ENCODE measurements around the gene TIPARP.
"Not testable (repeated sequence)": the region's sequence is repeated elsewhere in the genome, so short reads cannot be mapped to it uniquely, and the experiment has no call there.

TIPARP gene

DNA sequence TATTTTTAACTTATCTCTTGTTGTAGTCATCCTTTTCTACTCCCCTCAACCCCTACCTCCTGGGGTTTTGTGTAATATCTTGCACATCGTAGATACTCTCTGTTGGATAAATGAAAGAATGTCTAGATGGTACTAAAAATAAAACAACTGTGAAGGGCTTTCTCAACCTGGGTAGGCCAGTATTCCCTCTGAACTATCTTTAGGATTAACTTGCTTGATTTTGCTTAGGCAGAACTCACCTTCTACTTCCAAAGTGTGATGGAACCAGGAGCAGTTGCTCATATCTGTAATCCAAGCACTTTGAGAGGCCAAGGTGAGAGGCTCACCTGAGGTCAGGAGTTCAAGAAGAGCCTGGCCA lies 32.8 kb upstream of the TIPARP start:
- no peak overlapping the region for H3K27ac ChIP-seq
- TF ChIP-seq, protein P1, sequence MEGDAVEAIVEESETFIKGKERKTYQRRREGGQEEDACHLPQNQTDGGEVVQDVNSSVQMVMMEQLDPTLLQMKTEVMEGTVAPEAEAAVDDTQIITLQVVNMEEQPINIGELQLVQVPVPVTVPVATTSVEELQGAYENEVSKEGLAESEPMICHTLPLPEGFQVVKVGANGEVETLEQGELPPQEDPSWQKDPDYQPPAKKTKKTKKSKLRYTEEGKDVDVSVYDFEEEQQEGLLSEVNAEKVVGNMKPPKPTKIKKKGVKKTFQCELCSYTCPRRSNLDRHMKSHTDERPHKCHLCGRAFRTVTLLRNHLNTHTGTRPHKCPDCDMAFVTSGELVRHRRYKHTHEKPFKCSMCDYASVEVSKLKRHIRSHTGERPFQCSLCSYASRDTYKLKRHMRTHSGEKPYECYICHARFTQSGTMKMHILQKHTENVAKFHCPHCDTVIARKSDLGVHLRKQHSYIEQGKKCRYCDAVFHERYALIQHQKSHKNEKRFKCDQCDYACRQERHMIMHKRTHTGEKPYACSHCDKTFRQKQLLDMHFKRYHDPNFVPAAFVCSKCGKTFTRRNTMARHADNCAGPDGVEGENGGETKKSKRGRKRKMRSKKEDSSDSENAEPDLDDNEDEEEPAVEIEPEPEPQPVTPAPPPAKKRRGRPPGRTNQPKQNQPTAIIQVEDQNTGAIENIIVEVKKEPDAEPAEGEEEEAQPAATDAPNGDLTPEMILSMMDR (IDR thresholded peaks at IDR 0.05) = no peak
- TF ChIP-seq ZFX (IDR thresholded peaks at IDR 0.05; ENCODE audit: borderline replicate concordance) = no peak

DNA sequence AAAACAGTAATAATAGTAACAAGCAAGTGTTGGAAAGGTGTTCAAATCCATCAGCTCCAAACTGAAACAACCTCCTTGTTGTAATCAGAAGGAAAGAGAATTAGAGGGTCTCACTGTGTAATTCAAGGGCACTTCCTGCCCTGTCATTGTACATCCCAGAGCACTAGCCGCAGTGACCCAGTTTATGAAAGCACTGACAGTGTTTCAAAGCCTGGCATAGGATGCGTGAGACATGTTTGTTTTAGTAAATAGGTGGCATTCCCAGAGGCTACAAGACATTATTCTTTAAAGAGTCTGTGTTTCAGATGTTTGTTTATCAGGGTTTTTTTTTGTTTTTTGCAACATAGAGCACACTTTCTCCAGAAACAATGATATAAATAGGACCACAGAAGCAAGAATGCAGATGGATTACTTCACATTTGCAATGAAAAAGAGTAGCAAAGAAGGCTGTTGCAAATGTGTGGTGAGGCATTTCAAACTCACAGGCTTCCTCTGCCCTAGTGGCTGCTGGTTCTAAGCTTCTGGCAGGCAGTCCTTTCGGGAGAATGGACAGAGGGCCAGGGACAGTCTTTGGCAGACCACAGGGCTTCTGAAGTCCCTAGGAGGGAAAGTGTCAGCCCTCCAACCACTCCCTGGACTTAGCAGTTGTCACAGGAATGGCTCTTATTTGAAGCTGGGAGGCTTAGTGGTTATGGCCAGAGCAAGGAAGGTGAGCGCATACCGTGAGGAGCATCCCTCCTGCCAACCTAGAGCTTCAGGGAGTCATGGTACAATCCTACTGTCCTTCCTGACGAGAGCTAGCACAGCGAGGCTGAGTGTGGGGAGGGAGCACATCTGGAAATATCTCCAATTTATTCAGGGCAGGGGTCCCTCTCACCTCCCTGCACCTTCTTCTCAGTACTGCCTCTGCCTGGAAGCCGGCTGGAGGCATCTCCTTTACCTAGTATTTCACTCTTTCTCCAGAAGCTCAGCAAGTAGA lies 31.4 kb upstream of the TIPARP start:
- TF ChIP-seq ZFX (IDR thresholded peaks at IDR 0.05; ENCODE audit: borderline replicate concordance) = no peak
- TF ChIP-seq, protein P1 (IDR thresholded peaks at IDR 0.05) = no peak
- H3K27ac ChIP-seq = no peak overlapping the region

DNA sequence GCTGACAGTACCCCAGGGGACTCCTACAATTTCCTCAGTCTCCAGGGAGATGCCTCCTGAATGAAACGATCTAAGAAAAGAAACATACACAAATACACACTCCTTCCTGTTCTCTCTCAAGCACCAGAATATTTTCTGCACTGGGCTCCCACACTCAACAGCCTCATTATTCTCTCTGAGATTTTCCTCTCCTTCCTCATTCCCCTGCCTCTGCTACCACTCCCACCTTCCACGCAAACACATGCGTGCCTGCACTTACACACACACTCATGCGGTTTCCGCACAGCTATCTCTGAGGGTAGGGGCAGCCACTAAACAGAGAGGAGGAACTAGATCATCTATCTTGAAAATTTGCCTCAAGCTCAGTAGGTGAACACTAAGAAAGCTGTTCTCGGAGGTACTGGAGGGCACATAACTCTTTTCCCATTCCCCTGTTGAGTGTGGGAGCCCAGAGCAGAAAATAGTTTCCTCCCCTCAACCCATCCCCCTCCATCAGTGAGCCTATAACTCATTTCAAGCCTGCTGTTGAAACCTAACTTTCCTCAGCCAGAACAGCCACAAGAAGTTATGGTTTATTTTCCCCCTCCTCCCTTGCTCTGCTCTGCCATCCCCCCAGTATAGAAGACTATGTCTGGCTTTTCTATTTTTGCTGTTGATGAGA lies 30.5 kb upstream of the TIPARP start:
- H3K27ac ChIP-seq = no peak overlapping the region
- TF ChIP-seq ZFX (IDR thresholded peaks at IDR 0.05; ENCODE audit: borderline replicate concordance) = no peak
- TF ChIP-seq, protein P1 (IDR thresholded peaks at IDR 0.05) = no peak

DNA sequence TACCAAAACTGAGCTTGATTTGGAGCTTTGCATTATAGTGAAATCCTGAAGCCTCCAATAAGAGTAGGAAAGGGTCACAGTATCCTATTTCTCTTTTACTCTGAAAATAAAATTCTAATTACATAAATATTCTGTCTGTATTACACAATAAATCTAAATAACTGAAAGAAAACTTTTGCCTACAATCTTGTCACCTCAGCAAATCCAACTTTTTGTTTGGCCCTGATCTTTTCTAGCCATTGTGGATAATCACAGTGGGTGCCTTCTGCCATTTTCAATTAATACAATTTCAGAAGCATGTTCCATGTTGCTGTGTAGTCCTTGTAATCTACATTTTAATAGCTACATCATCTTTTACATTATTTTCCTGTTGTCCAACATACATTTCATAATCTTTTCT lies 29.4 kb upstream of the TIPARP start:
- H3K27ac ChIP-seq = no peak overlapping the region
- no peak for TF ChIP-seq ZFX (IDR thresholded peaks at IDR 0.05; ENCODE audit: borderline replicate concordance)
- TF ChIP-seq, protein P1 (IDR thresholded peaks at IDR 0.05) = no peak

DNA sequence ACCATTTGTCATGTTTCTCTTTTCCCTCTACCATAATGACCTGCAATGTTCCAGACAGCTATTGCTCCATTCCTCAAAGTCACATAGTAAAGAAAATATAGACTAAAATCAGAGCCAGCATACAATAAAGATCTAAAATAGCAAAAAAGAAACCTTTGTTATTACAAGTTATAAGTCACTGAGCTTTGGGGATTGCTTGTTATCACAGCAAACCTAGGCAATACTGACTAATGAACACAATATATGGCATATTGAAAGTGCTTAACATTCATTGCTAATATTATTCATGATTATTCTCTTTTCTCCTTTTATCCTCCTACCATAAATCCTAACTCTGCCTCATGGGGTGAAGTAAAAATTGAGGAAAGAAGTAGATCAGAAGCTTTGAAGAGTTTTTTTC lies 27.4 kb upstream of the TIPARP start:
- H3K27ac ChIP-seq = no peak overlapping the region
- TF ChIP-seq, protein P1 (IDR thresholded peaks at IDR 0.05) = no peak
- TF ChIP-seq ZFX (IDR thresholded peaks at IDR 0.05; ENCODE audit: borderline replicate concordance) = no peak

DNA sequence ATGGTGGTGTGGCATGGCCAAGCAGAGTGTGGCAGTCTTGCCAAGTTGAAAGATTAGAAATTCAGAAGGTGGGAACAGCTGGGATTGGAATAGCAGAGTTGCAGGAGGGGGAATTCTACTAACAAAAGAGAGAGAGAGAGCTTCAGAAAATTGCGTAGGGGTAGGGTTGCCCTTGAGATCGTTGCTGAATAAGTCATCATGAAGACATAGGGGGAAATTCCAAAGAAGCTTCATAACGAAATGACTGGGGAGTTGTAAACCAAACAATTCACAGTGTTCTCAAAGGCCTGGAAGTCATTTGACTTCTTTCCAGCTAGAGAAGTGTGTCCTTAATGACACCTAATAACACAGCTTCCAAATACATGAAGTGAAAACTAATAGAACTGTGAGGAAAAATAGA lies 26.3 kb upstream of the TIPARP start:
- no peak overlapping the region for H3K27ac ChIP-seq
- TF ChIP-seq ZFX (IDR thresholded peaks at IDR 0.05; ENCODE audit: borderline replicate concordance) = no peak
- TF ChIP-seq, protein P1 (IDR thresholded peaks at IDR 0.05) = no peak

DNA sequence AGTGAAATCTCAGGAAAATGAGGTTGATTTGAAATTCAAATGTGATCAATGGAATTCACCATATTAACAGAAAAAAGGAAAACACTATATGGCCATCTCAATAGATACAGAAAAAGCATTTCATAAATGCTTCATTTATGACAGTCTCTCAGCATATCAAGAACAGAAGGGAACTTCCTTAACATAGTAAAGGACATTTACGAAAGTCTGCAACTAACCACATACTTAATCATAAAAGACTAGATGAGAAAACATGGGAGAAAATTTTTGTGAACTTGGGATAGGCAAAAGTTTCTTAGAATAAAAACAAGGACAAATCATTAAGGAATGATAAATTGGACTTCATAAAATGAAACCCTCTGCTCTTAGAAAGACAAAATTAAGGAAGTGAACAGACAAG lies 24.7 kb upstream of the TIPARP start:
- TF ChIP-seq, protein P1 (IDR thresholded peaks at IDR 0.05) = no peak
- TF ChIP-seq ZFX (IDR thresholded peaks at IDR 0.05; ENCODE audit: borderline replicate concordance) = no peak
- H3K27ac ChIP-seq = no peak overlapping the region

DNA sequence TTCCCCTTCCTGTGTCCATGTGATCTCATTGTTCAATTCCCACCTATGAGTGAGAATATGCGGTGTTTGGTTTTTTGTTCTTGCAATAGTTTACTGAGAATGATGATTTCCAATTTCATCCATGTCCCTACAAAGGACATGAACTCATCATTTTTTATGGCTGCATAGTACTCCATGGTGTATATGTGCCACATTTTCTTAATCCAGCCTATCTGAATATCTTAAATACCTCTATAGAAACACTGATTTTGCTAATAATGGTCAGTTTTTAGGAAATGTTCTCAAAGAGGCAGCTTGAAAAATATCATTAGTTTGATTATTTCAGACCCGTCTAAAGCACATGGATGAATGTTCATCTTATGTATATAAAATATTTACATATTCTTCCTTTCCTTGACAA lies 21.7 kb upstream of the TIPARP start:
- H3K27ac ChIP-seq = not testable (repeated sequence)
